Endothelial cell of umbilical vein (primary cell): ENCODE data around the gene PLEKHG5. TPM values are rescaled to one million over a fixed set of nuclear protein-coding genes. Genes with fewer than 3 reads are reported as not detected.

ENCODE experiments used
- BruUV-seq: library from RNA; stranded (reverse); fragments of 400-500 nt; replicated peaks from 2 replicates; lab custom pipeline; 2021; lab: Mats Ljungman, UMichigan
- CTCF ChIA-PET: fragments of 300-600, 350-600 bp; sonication (Branson Sonifier 250); formaldehyde crosslinking; loops from one replicate; lab custom pipeline; 2021; ENCODE audit warnings: antibody characterized with exemption, inconsistent platforms; lab: Charles Lee
- POLR2A ChIA-PET: fragments of 300-600, 350-600 bp; sonication (Branson Sonifier 250); formaldehyde crosslinking; loops from one replicate; lab custom pipeline; 2021; ENCODE audit warnings: antibody characterized with exemption, inconsistent platforms; lab: Charles Lee
- DNase-seq: peaks from one replicate; pipeline ENCODE4 v3.0.0-alpha.2; 2011; ENCODE audit warnings: low read depth, low spot score
- FAIRE-seq: peaks from 2 replicates; lab custom pipeline; 2011; peaks lifted over from hg19 to GRCh38; lab: Jason Lieb, UNC
- H2AFZ ChIP-seq: 2 replicates; pipeline ENCODE4 v1.6.0; 2012; ENCODE audit warnings: low read depth, low read length, control low read depth, inconsistent platforms
- H3K27ac ChIP-seq: 2 replicates; pipeline ENCODE4 v1.5.1; 2011; ENCODE audit warnings: low read depth, mild to moderate bottlenecking, control low read depth, low read length, moderate library complexity; ENCODE audit not compliant: insufficient read depth
- H3K27me3 ChIP-seq, 2 experiments: 2 replicates each; pipeline versions ENCODE4 v1.6.0 to v1.6.1; 2011; ENCODE audit warnings: low read length in 2 of 2, mixed read lengths in 1 of 2; ENCODE audit not compliant: control insufficient read depth in 2 of 2, insufficient read depth in 2 of 2
- H3K36me3 ChIP-seq, 2 experiments: 2 replicates in 1 of 2; 3 replicates in 1 of 2; pipeline ENCODE4 v1.5.1; 2011; ENCODE audit warnings: low read length in 2 of 2, mild to moderate bottlenecking in 1 of 2, moderate library complexity in 1 of 2; ENCODE audit not compliant: control insufficient read depth in 2 of 2, insufficient read depth in 2 of 2; ENCODE audit errors: extremely low read depth in 1 of 2
- H3K4me1 ChIP-seq: 3 replicates; pipeline ENCODE4 v1.5.1; 2011; ENCODE audit warnings: mild to moderate bottlenecking, low read length; ENCODE audit not compliant: control insufficient read depth, insufficient read depth; ENCODE audit errors: extremely low read depth
- H3K4me2 ChIP-seq: 2 replicates; pipeline ENCODE4 v1.6.1; 2011; ENCODE audit warnings: low read length, control low read depth, mixed read lengths; ENCODE audit not compliant: insufficient read depth
- H3K4me3 ChIP-seq, 3 experiments: fragments of 200-600 bp in 1 of 3; sonication (generic), shearing (Covaris generic) in 1 of 3; replicated peaks in 1 of 3; 2 replicates each; pipeline ENCODE4 v1.5.1; 2011 to 2016; ENCODE audit warnings: control low read depth in 3 of 3, low read length in 3 of 3, mild to moderate bottlenecking in 2 of 3, inconsistent platforms in 1 of 3, low read depth in 1 of 3, moderate library complexity in 1 of 3; ENCODE audit not compliant: insufficient read depth in 1 of 3
- H3K79me2 ChIP-seq: 2 replicates; pipeline ENCODE4 v1.6.0; 2012; ENCODE audit warnings: low read length, inconsistent platforms; ENCODE audit not compliant: control insufficient read depth, insufficient read depth
- H3K9ac ChIP-seq: replicated peaks from 2 replicates; pipeline ENCODE3; 2011; ENCODE audit warnings: low read length, control low read depth; ENCODE audit not compliant: insufficient read depth; ENCODE audit errors: extremely low read depth
- H3K9me1 ChIP-seq: replicated peaks from 3 replicates; pipeline ENCODE4 v1.6.0; 2011; ENCODE audit warnings: mild to moderate bottlenecking, low read length; ENCODE audit not compliant: control insufficient read depth, insufficient read depth; ENCODE audit errors: extremely low read depth
- H3K9me3 ChIP-seq: replicated peaks from 2 replicates; pipeline ENCODE4 v1.5.1; 2012; ENCODE audit warnings: low read length, inconsistent platforms; ENCODE audit not compliant: control insufficient read depth, insufficient read depth
- H4K20me1 ChIP-seq: replicated peaks from 2 replicates; pipeline ENCODE3; 2011; ENCODE audit warnings: mild to moderate bottlenecking, low read length; ENCODE audit not compliant: control insufficient read depth, insufficient read depth; ENCODE audit errors: extremely low read depth
- CTCF ChIP-seq, 2 donors: IDR thresholded peaks; 1 replicate in 1 of 2; 2 replicates in 1 of 2; pipeline ENCODE4 v1.5.1; 2011; ENCODE audit warnings: low read length in 2 of 2, mild to moderate bottlenecking in 2 of 2, moderate library complexity in 2 of 2, control low read depth in 1 of 2, inconsistent platforms in 1 of 2, low read depth in 1 of 2; ENCODE audit not compliant: insufficient read depth in 1 of 2; ENCODE audit errors: extremely low read depth in 1 of 2
- EZH2 ChIP-seq: IDR thresholded peaks from 2 replicates; pipeline ENCODE4 v1.6.1; 2012; ENCODE audit warnings: borderline replicate concordance, low read depth, mild to moderate bottlenecking, moderate library complexity, low read length, inconsistent platforms; ENCODE audit not compliant: severe bottlenecking
- FOS ChIP-seq: IDR thresholded peaks from 2 replicates; pipeline ENCODE4 v1.6.1; 2011; ENCODE audit warnings: mild to moderate bottlenecking, low read length, moderate library complexity, borderline replicate concordance; ENCODE audit not compliant: insufficient read depth
- dilution Hi-C: fragments of 300-500 bp; cut with MboI; formaldehyde crosslinking; loops from one replicate; pipeline ENCODE4 v1.15.0; 2019; ENCODE audit warnings: low sequenced_read_pairs; ENCODE audit not compliant: extremely low pct_ligation_motif_present
- intact Hi-C: fragments of 100-400 bp; cut with micrococcal nuclease; formaldehyde crosslinking; loops from one replicate; pipeline ENCODE4 v1.10.0; 2022
- polyA plus RNA-seq, 4 experiments: library from polyadenylated mRNA; depleted of rRNA in 3 of 4; stranded (reverse) in 3 of 4; unstranded in 1 of 4; fragments of >200 nt; gene quantifications; 2 replicates each; pipeline versions ENCODE4 v1.2.1 to v1.2.3, GENCODE V29; 2011 to 2012; ENCODE audit warnings: missing spikeins in 1 of 4
- total RNA-seq: library from RNA; stranded (reverse); gene quantifications from 2 replicates; pipeline ENCODE4 v1.2.3, GENCODE V29; 2021

PLEKHG5 gene
- total and polyA plus RNA-seq, 2 donors (not counting 3 experiments of a cell fraction or from before 2014, with no cell fraction given), result 30.6 to 56.9 TPM

- no peak overlapping the region for H2AFZ ChIP-seq
- dilution Hi-C loops, result no loop called here
- no TSS peak for BruUV-seq
- H3K36me3 ChIP-seq, result no peaks in the 10 kb centered on the region
- ChIA-PET CTCF (interaction anchor here (0.6 to 1.9 kb wide), 6 partner anchors 10 to 202 kb away, joined by 3 to 18 read pairs (median 4); partner anchors contain the start of gene PLEKHG5), POLR2A (no interaction called here)
- DNase-seq, result no peak
- H4K20me1 ChIP-seq, result no peaks in the 10 kb centered on the region
- no peaks in the 10 kb centered on the region for H3K79me2 ChIP-seq
- no peaks in the 10 kb centered on the region for H3K9me1 ChIP-seq
- no peak for FAIRE-seq
- no peak overlapping the region for H3K4me3 ChIP-seq
- no peaks in the 10 kb centered on the region for H3K4me1 ChIP-seq
- H3K9me3 ChIP-seq, result no peaks in the 10 kb centered on the region
- intact Hi-C loops, result no loop called here
- TF ChIP-seq CTCF (IDR thresholded peaks at IDR 0.05; ENCODE audit: extremely low read depth in 1 of 2, insufficient read depth in 1 of 2, low read depth in 1 of 2, low read length in 2 of 2) (peak in 1 of 2 donors; percentile 12), EZH2 (peak; percentile 68), FOS (no peak)
- H3K27ac ChIP-seq, result no peak overlapping the region
- H3K4me2 ChIP-seq, result no peak overlapping the region
- no peak overlapping the region for H3K9ac ChIP-seq
- H3K27me3 ChIP-seq, result peaks cover 42 to 47% of the 10 kb centered on the region in 2 experiments
These were observed 43.4 kb downstream of the PLEKHG5 start for GRCh38 chr1:6447818-6448748.
